ENCODE measurements around the gene FAM83G. TPM values are rescaled to one million over a fixed set of nuclear protein-coding genes. Genes with fewer than 3 reads are reported as not detected.
A peak's percentile ranks its signal among the peaks of the same experiment; 100 is the strongest.

The FAM83G gene
- total RNA-seq, 1 donor from 2014 or later = 48.7 TPM

DNA sequence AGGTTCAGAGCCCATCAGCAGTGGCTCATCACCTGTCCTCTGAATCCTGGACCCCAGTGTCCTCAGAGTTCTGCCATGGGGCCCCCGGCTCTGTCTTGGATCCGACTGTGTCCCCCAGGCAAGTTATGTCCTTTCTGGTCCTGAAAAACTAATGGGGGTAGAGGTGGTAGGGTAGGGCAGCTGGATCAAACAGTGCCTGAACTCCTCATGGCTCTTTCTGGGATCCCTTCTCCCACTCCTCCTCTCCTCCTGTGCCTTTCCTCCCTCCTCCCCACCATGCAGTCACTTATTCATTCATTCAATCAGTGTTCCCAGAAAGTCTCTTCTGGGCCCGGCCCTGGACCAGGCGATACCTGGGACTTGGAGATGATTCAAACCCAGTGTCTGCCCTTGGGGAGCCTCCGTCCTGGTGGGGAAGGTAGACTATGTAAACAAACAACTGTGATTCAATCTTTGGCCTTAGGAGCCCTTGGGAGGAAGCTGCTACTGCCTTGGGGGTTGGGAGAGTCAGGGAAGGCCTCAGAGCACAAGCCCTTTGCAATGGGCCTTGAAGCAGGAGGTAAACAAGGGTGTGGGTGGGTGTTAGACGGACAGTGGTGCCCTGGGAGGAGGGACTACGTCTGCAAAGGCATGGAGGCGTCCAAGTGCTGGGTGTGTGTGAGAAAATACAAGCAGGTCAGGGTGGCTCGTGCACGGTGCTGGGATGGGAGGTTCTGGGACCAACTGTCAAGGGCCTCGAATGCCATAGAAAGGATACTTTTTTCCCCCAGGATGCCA lies 6.4 kb upstream of the FAM83G start:
- H3K27me3 ChIP-seq (ENCODE audit: control insufficient read depth, insufficient read depth, low read length) = no peaks in the 10 kb centered on the region
- TF ChIP-seq, protein P1, sequence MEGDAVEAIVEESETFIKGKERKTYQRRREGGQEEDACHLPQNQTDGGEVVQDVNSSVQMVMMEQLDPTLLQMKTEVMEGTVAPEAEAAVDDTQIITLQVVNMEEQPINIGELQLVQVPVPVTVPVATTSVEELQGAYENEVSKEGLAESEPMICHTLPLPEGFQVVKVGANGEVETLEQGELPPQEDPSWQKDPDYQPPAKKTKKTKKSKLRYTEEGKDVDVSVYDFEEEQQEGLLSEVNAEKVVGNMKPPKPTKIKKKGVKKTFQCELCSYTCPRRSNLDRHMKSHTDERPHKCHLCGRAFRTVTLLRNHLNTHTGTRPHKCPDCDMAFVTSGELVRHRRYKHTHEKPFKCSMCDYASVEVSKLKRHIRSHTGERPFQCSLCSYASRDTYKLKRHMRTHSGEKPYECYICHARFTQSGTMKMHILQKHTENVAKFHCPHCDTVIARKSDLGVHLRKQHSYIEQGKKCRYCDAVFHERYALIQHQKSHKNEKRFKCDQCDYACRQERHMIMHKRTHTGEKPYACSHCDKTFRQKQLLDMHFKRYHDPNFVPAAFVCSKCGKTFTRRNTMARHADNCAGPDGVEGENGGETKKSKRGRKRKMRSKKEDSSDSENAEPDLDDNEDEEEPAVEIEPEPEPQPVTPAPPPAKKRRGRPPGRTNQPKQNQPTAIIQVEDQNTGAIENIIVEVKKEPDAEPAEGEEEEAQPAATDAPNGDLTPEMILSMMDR (IDR thresholded peaks at IDR 0.05; ENCODE audit: insufficient read depth, low read length, poor library complexity, severe bottlenecking) = no peak
- no peak for DNase-seq (ENCODE audit: low read depth)
- H3K4me3 ChIP-seq (ENCODE audit: low read depth, low read length) = no peak overlapping the region
- no peaks in the 10 kb centered on the region for H3K36me3 ChIP-seq (ENCODE audit: control insufficient read depth, insufficient read depth, low read length)

- H3K4me3 ChIP-seq (ENCODE audit: low read depth, low read length) = no peak overlapping the region
- no peaks in the 10 kb centered on the region for H3K36me3 ChIP-seq (ENCODE audit: control insufficient read depth, insufficient read depth, low read length)
- H3K27me3 ChIP-seq (ENCODE audit: control insufficient read depth, insufficient read depth, low read length) = no peaks in the 10 kb centered on the region
- TF ChIP-seq, protein P1 (IDR thresholded peaks at IDR 0.05; ENCODE audit: insufficient read depth, low read length, poor library complexity, severe bottlenecking) = no peak
- DNase-seq (ENCODE audit: low read depth) = no peak
Measured at GRCh38 chr17:19009970-19010369, 5.4 kb upstream of the FAM83G start.

DNA sequence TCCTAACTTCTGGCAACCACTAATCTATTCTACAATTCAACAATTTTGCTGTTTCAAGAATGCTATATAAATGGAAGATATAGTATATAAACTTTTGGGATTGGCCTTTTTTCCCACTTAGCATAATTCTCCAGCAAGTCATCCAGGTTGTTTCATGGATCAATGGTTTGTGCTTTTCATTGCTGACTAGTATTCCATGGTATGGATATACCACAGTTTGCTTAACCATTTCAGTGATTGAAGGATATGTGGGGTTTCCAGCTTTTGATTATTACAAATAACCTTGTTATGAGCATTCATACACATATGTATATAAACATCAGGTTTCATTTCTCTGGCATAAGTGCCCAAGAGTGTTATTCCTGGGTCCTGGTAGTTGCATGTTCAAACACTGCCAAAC lies 2.1 kb upstream of the FAM83G start:
- TF ChIP-seq, protein P1 (IDR thresholded peaks at IDR 0.05; ENCODE audit: insufficient read depth, low read length, poor library complexity, severe bottlenecking) = no peak
- Histone ChIP-seq H3K27me3 (ENCODE audit: control insufficient read depth, insufficient read depth, low read length) (no peaks in the 10 kb centered on the region), H3K4me3 (ENCODE audit: low read depth, low read length) (no peak overlapping the region), H3K36me3 (ENCODE audit: control insufficient read depth, insufficient read depth, low read length) (no peaks in the 10 kb centered on the region)
- DNase-seq (ENCODE audit: low read depth) = no peak

GRCh38 chr17:19005789-19006430 lies 1.3 kb upstream of the FAM83G start:
- Histone ChIP-seq H3K36me3 (ENCODE audit: control insufficient read depth, insufficient read depth, low read length) (no peaks in the 10 kb centered on the region), H3K27me3 (ENCODE audit: control insufficient read depth, insufficient read depth, low read length) (no peaks in the 10 kb centered on the region), H3K4me3 (ENCODE audit: low read depth, low read length) (no peak overlapping the region)
- DNase-seq (ENCODE audit: low read depth) = no peak
- TF ChIP-seq, protein P1 (IDR thresholded peaks at IDR 0.05; ENCODE audit: insufficient read depth, low read length, poor library complexity, severe bottlenecking) = no peak

DNA sequence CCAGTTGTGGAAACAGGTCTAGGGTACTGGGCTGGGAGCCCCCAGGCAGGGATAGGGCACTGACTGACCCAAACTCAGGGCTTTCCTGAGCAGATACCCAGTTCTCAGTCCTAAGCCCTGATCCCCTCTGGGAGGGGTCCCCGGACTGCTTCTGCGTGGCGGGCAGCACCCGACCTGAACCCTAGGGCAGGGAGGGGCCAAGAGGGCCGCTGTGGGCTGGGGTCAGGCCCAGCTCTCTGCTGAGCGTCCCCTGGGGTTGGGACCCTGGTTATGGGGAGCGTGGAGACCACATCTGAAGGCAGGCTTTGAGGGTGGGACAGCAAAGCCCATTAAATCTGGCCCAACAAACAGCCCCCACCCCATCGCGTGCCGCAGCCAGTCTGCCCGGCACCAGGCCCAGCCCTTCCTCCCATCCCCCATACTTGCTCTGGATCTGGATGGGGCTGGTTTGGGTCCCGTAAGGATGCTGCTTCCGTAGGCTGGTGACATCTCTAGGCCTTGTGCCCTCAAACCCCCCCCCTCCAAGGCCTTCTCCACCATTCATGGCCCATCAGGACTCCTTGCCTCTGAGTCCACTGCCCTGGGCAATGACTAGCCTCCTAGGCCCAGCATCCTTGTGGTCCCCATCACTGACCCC lies 691 bp upstream of the FAM83G start:
- no peaks in the 10 kb centered on the region for H3K27me3 ChIP-seq (ENCODE audit: control insufficient read depth, insufficient read depth, low read length)
- peak overlapping the region; percentile 63 for H3K4me3 ChIP-seq (ENCODE audit: low read depth, low read length)
- H3K36me3 ChIP-seq (ENCODE audit: control insufficient read depth, insufficient read depth, low read length) = no peaks in the 10 kb centered on the region
- TF ChIP-seq, protein P1 (IDR thresholded peaks at IDR 0.05; ENCODE audit: insufficient read depth, low read length, poor library complexity, severe bottlenecking) = no peak
- no peak for DNase-seq (ENCODE audit: low read depth)
